Endothelial cell of umbilical vein (primary cell): Measurements from ENCODE around the gene SLC6A9.

Source experiments
- EZH2 ChIP-seq: IDR thresholded peaks from 2 replicates; pipeline ENCODE4 v1.6.1; 2012; ENCODE audit warnings: borderline replicate concordance, low read depth, mild to moderate bottlenecking, moderate library complexity, low read length, inconsistent platforms; ENCODE audit not compliant: severe bottlenecking
- POLR2A ChIP-seq: IDR thresholded peaks from 2 replicates; pipeline ENCODE4 v1.6.1; 2012; ENCODE audit warnings: low read depth, mild to moderate bottlenecking, control low read depth, low read length
- TF ChIP-seq, protein P1 (sequence below), 2 donors: IDR thresholded peaks; 1 replicate in 1 of 2; 2 replicates in 1 of 2; pipeline ENCODE4 v1.5.1; 2011; ENCODE audit warnings: low read length in 2 of 2, mild to moderate bottlenecking in 2 of 2, moderate library complexity in 2 of 2, control low read depth in 1 of 2, inconsistent platforms in 1 of 2, low read depth in 1 of 2; ENCODE audit not compliant: insufficient read depth in 1 of 2; ENCODE audit errors: extremely low read depth in 1 of 2

DNA sequence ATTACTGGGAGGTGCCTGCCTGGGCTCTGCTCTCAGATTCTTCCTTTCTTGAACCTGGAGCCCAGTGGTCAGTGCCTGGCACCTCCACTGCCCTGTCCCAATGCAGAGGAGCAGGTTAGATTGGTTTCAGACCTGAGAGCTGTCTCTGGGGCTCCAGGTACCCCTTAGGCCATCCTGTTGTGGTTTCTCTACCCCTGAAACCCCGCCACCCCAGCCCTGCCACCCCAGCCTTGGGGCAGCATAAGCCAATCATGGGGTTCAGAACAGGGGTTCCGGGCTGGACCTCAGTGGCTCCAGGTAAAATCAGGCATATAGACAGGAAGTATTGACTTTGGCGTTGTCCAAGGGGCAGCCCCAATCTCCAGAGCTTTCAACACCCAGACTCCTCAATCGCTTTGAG, 3.2 kb upstream of the SLC6A9 start:
- no peak for TF ChIP-seq POLR2A
- TF ChIP-seq, protein P1, sequence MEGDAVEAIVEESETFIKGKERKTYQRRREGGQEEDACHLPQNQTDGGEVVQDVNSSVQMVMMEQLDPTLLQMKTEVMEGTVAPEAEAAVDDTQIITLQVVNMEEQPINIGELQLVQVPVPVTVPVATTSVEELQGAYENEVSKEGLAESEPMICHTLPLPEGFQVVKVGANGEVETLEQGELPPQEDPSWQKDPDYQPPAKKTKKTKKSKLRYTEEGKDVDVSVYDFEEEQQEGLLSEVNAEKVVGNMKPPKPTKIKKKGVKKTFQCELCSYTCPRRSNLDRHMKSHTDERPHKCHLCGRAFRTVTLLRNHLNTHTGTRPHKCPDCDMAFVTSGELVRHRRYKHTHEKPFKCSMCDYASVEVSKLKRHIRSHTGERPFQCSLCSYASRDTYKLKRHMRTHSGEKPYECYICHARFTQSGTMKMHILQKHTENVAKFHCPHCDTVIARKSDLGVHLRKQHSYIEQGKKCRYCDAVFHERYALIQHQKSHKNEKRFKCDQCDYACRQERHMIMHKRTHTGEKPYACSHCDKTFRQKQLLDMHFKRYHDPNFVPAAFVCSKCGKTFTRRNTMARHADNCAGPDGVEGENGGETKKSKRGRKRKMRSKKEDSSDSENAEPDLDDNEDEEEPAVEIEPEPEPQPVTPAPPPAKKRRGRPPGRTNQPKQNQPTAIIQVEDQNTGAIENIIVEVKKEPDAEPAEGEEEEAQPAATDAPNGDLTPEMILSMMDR (IDR thresholded peaks at IDR 0.05; ENCODE audit: extremely low read depth in 1 of 2, insufficient read depth in 1 of 2, low read depth in 1 of 2, low read length in 2 of 2) = no peak
- no peak for TF ChIP-seq EZH2
